ENCODE data around the gene SORCS2. TPM values are rescaled to one million over a fixed set of nuclear protein-coding genes. Genes with fewer than 3 reads are reported as not detected.
A peak's percentile ranks its signal among the peaks of the same experiment; 100 is the strongest.

The SORCS2 gene
- total RNA-seq, 1 experiment from 2014 or later: not detected

DNA sequence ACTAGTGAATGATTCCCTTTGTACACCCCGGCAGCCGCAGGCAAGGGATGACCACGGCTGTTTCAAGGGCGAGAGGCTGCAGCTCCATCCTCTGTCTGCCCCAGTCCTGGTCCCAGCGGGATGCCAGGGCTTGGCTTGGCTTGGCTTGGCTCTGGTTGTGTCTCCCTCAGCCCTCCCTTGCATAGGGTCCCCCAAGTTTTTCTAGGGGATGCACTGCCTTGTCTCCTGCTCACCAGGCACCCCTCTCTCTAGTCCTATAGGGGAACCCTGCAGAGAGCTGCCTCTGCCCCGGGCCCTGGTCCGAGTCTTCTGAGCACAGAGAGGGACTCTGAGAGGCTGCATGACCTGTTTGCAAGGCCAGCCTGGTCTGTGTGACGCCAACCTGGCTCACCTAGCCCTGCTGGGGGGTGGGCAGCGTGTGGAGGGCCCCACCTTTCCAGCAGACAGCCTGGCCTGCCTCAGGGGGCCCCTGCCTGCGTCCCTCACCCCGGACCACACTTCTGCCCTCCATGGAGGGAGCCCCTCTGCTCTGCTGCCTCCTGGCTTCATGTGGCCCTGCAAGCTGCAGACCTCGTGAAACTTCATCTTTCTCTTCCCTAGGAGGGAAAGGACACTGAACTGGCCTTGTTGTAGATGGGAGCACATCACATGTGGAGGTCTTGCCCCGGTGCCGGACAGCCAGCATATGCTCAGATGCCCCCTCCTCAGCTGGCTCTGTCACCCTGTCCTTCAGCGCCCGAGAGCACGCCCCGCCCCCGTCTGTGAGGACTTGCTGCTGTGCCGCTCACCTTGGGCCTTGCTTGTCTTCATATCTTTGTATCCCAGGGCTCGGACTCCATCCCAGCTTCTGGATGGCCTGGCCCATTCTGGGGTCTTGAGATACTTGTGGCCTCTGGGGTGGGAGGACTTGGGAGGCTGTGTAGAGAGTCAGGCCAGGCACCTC lies 16.4 kb downstream of the SORCS2 start:
- CTCF ChIA-PET: interaction anchor here (0.6 to 1.1 kb wide), 2 partner anchors 17 to 77 kb away, joined by 3 read pairs; no protein-coding TSS in a partner anchor
- H3K27ac Mint-ChIP-seq (ENCODE audit: low read depth, unreplicated experiment): no peak overlapping the region
- peaks cover 40% of the 10 kb centered on the region for H3K4me1 Mint-ChIP-seq (ENCODE audit: insufficient read depth, unreplicated experiment)
- H3K4me3 Mint-ChIP-seq (ENCODE audit: unreplicated experiment): no peak overlapping the region
- POLR2A ChIA-PET: no interaction called here
- H3K9me3 Mint-ChIP-seq (ENCODE audit: unreplicated experiment): no peaks in the 10 kb centered on the region
- H3K36me3 Mint-ChIP-seq (ENCODE audit: insufficient read depth, unreplicated experiment): no peaks in the 10 kb centered on the region
- H3K27me3 Mint-ChIP-seq (ENCODE audit: insufficient read depth, unreplicated experiment): no peaks in the 10 kb centered on the region
- BruUV-seq (replicated peaks): no TSS peak
- intact Hi-C loops (cut with micrococcal nuclease): no loop called here
- DNase-seq (ENCODE audit: unreplicated experiment): no peak
- TF ChIP-seq, protein P1, sequence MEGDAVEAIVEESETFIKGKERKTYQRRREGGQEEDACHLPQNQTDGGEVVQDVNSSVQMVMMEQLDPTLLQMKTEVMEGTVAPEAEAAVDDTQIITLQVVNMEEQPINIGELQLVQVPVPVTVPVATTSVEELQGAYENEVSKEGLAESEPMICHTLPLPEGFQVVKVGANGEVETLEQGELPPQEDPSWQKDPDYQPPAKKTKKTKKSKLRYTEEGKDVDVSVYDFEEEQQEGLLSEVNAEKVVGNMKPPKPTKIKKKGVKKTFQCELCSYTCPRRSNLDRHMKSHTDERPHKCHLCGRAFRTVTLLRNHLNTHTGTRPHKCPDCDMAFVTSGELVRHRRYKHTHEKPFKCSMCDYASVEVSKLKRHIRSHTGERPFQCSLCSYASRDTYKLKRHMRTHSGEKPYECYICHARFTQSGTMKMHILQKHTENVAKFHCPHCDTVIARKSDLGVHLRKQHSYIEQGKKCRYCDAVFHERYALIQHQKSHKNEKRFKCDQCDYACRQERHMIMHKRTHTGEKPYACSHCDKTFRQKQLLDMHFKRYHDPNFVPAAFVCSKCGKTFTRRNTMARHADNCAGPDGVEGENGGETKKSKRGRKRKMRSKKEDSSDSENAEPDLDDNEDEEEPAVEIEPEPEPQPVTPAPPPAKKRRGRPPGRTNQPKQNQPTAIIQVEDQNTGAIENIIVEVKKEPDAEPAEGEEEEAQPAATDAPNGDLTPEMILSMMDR (IDR thresholded peaks at IDR 0.05; ENCODE audit: unreplicated experiment): no peak

DNA sequence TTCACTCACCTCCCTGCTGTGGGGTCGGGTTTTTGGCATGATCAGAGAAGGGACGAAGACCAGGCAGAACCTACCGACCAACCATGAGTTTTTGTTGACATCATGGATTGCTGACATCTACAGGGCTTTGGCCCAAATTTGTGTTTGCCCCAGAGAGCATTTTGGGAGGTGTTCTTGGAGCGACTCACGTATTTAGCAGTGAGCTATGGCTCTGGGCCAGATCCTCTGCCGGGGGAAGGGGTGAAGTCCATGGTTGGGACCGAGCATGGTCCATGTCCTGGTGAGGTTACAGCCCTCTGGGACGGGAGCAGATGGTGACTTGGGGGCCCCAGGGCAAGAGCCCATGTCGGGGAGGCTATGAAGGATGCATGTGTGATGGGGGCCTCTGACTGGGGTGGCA lies 17.4 kb downstream of the SORCS2 start:
- ChIA-PET POLR2A (no interaction called here), CTCF (no interaction called here)
- no peak for DNase-seq (ENCODE audit: unreplicated experiment)
- Mint-ChIP-seq H3K9me3 (ENCODE audit: unreplicated experiment) (no peaks in the 10 kb centered on the region), H3K4me1 (ENCODE audit: insufficient read depth, unreplicated experiment) (peaks cover 40% of the 10 kb centered on the region), H3K27me3 (ENCODE audit: insufficient read depth, unreplicated experiment) (no peaks in the 10 kb centered on the region), H3K36me3 (ENCODE audit: insufficient read depth, unreplicated experiment) (no peaks in the 10 kb centered on the region), H3K4me3 (ENCODE audit: unreplicated experiment) (no peak overlapping the region), H3K27ac (ENCODE audit: low read depth, unreplicated experiment) (no peak overlapping the region)
- BruUV-seq (replicated peaks): no TSS peak
- intact Hi-C loops (cut with micrococcal nuclease): no loop called here
- TF ChIP-seq, protein P1 (IDR thresholded peaks at IDR 0.05; ENCODE audit: unreplicated experiment): no peak

GRCh38 chr4:7210824-7211223 lies 18.5 kb downstream of the SORCS2 start:
- ChIA-PET POLR2A (interaction anchor here (0.7 kb wide), 1 partner anchor 169 kb away, joined by 3 read pairs; no protein-coding TSS in a partner anchor), CTCF (no interaction called here)
- H3K27ac Mint-ChIP-seq (ENCODE audit: low read depth, unreplicated experiment): no peak overlapping the region
- H3K27me3 Mint-ChIP-seq (ENCODE audit: insufficient read depth, unreplicated experiment): no peaks in the 10 kb centered on the region
- no TSS peak for BruUV-seq (replicated peaks)
- peak; percentile 68 for DNase-seq (ENCODE audit: unreplicated experiment)
- H3K9me3 Mint-ChIP-seq (ENCODE audit: unreplicated experiment): no peaks in the 10 kb centered on the region
- H3K4me3 Mint-ChIP-seq (ENCODE audit: unreplicated experiment): no peak overlapping the region
- intact Hi-C loops (cut with micrococcal nuclease): no loop called here
- H3K4me1 Mint-ChIP-seq (ENCODE audit: insufficient read depth, unreplicated experiment): peaks cover 40% of the 10 kb centered on the region
- H3K36me3 Mint-ChIP-seq (ENCODE audit: insufficient read depth, unreplicated experiment): no peaks in the 10 kb centered on the region
- TF ChIP-seq, protein P1 (IDR thresholded peaks at IDR 0.05; ENCODE audit: unreplicated experiment): no peak

- CTCF ChIA-PET: interaction anchor here (0.7 kb wide), 1 partner anchor 74 kb away, joined by 3 read pairs; no protein-coding TSS in a partner anchor
These were observed 19.9 kb downstream of the SORCS2 start for GRCh38 chr4:7212101-7212674.

More at GRCh38 chr4:7212101-7212674, 19.9 kb downstream of the SORCS2 start:
- intact Hi-C loops (cut with micrococcal nuclease): no loop called here
- POLR2A ChIA-PET: no interaction called here
- TF ChIP-seq, protein P1 (IDR thresholded peaks at IDR 0.05; ENCODE audit: unreplicated experiment): no peak
- no peaks in the 10 kb centered on the region for H3K36me3 Mint-ChIP-seq (ENCODE audit: insufficient read depth, unreplicated experiment)
- peaks cover 29% of the 10 kb centered on the region for H3K4me1 Mint-ChIP-seq (ENCODE audit: insufficient read depth, unreplicated experiment)
- peak; percentile 43 for DNase-seq (ENCODE audit: unreplicated experiment)
- H3K27ac Mint-ChIP-seq (ENCODE audit: low read depth, unreplicated experiment): no peak overlapping the region
- no peaks in the 10 kb centered on the region for H3K27me3 Mint-ChIP-seq (ENCODE audit: insufficient read depth, unreplicated experiment)
- no TSS peak for BruUV-seq (replicated peaks)
- H3K9me3 Mint-ChIP-seq (ENCODE audit: unreplicated experiment): no peaks in the 10 kb centered on the region
- no peak overlapping the region for H3K4me3 Mint-ChIP-seq (ENCODE audit: unreplicated experiment)

Measured in MCF 10A (cell line).